Uterus (tissue), 2 donors: Measurements from ENCODE around the gene CHPT1.

Source experiments
- POLR2A ChIP-seq, 2 donors: fragments of 450-650 bp; IDR thresholded peaks; one replicate each; pipeline ENCODE4 v1.6.1; 2016; ENCODE audit warnings: antibody characterized with exemption in 2 of 2, mild to moderate bottlenecking in 1 of 2, moderate library complexity in 1 of 2
- TF ChIP-seq, protein P1 (sequence below), 4 experiments: fragments of 200-600 bp in 2 of 4; fragments of 450-650 bp in 2 of 4; sonication (generic) in 2 of 4; IDR thresholded peaks; one replicate each; pipeline ENCODE4 v1.5.1; 2016 to 2019; ENCODE audit warnings: antibody characterized with exemption in 4 of 4, mild to moderate bottlenecking in 2 of 4, moderate library complexity in 1 of 4

DNA sequence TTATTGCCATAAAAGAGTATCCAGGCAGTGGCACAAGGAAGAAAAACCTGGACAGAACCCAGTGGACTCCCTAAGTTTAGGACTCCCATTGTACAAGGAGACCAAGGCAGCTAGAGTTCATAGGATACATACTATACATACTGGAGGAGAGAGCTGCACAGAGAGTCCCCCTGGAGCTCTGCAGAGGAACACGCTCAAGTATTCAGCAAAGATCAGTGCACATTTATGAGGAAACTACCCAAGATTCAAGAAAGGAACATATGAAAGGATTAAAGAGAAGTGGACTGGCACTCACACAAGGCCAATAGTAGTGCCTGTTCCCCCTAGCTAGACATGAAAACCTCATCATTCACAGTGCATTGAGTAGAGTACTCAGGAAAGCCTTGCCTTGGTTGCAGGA is 43.0 kb upstream of the CHPT1 start:
- TF ChIP-seq, protein P1, sequence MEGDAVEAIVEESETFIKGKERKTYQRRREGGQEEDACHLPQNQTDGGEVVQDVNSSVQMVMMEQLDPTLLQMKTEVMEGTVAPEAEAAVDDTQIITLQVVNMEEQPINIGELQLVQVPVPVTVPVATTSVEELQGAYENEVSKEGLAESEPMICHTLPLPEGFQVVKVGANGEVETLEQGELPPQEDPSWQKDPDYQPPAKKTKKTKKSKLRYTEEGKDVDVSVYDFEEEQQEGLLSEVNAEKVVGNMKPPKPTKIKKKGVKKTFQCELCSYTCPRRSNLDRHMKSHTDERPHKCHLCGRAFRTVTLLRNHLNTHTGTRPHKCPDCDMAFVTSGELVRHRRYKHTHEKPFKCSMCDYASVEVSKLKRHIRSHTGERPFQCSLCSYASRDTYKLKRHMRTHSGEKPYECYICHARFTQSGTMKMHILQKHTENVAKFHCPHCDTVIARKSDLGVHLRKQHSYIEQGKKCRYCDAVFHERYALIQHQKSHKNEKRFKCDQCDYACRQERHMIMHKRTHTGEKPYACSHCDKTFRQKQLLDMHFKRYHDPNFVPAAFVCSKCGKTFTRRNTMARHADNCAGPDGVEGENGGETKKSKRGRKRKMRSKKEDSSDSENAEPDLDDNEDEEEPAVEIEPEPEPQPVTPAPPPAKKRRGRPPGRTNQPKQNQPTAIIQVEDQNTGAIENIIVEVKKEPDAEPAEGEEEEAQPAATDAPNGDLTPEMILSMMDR (IDR thresholded peaks at IDR 0.05), result no peak
- TF ChIP-seq POLR2A (IDR thresholded peaks at IDR 0.05), result no peak
